Measurements from ENCODE around the gene KLF5. TPM values are rescaled to one million over a fixed set of nuclear protein-coding genes. Genes with fewer than 3 reads are reported as not detected.

The KLF5 gene
- total and polyA plus RNA-seq, 2 of the 4 experiments (the other 2 are of a cell fraction) = 5.4 to 8.8 TPM

DNA sequence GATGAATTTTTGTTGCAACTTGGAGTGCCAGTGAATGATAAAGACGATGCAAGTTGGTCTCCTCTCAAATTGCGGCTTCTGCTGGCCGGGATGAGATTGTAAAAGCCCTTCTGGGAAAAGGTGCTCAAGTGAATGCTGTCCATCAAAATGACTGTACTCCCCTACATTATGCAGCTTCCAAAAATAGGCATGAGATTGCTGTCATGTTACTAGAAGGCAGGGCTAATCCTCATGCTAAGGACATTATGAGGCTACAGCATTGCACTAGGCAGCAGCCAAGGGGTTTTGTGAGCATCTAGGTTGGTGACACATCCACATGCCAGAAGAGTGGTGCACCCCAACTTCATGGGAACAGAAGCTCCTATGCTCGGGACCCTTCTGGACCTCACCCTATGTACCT, 22.2 kb upstream of the KLF5 start:
- H3K36me3 ChIP-seq (ENCODE audit: control insufficient read depth, insufficient read depth, low read length) = no peaks in the 10 kb centered on the region
- CTCF ChIA-PET = interaction anchor here (0.6 to 1.1 kb wide), 2 partner anchors 16 to 133 kb away, joined by 3 to 4 read pairs; no protein-coding TSS in a partner anchor
- H2AFZ ChIP-seq (replicated peaks; ENCODE audit: low read length, poor library complexity) = no peak overlapping the region
- H3K18ac ChIP-seq (ENCODE audit: low read depth, low read length) = no peak overlapping the region
- H3K4me1 ChIP-seq (ENCODE audit: control insufficient read depth, insufficient read depth, low read length) = no peaks in the 10 kb centered on the region
- H4K5ac ChIP-seq (ENCODE audit: low read depth, low read length) = no peak overlapping the region
- intact Hi-C loops (cut with micrococcal nuclease) (no loop called here), dilution Hi-C loops (cut with HindIII; ENCODE audit: low sequenced_read_pairs, unreplicated experiment) (no loop called here), in situ Hi-C loops (cut with MboI; ENCODE audit: low sequenced_read_pairs) (no loop called here)
- no peak overlapping the region for H3K27ac ChIP-seq (ENCODE audit: insufficient read depth, low read length)
- no peak overlapping the region for H2BK120ac ChIP-seq (ENCODE audit: low read depth, low read length)
- H3K4me2 ChIP-seq (ENCODE audit: low read depth, low read length) = no peak overlapping the region
- POLR2A ChIA-PET (ENCODE audit: unreplicated experiment) = interaction anchor here (0.6 kb wide), 1 partner anchor 22 kb away, joined by 3 read pairs; no protein-coding TSS in a partner anchor
- no peak overlapping the region for H3K4ac ChIP-seq (ENCODE audit: low read depth, low read length)
- DNase-seq = no peak
- H2BK20ac ChIP-seq (ENCODE audit: low read depth, low read length) = no peak overlapping the region
- H2AK5ac ChIP-seq (ENCODE audit: low read depth, low read length) = no peak overlapping the region
- H3K23ac ChIP-seq (ENCODE audit: low read depth, low read length) = no peak overlapping the region
- H3K9ac ChIP-seq (ENCODE audit: low read depth, low read length) = no peak overlapping the region
- no peaks in the 10 kb centered on the region for H3K27me3 ChIP-seq (ENCODE audit: control insufficient read depth, insufficient read depth, low read length)
- no peak for ATAC-seq (ENCODE audit: low read depth)
- H3K56ac ChIP-seq (ENCODE audit: extremely low read depth, insufficient read depth, low read length) = no peak overlapping the region
- no peaks in the 10 kb centered on the region for H3K9me1 ChIP-seq (ENCODE audit: insufficient read depth, low read length)
- H2BK5ac ChIP-seq (ENCODE audit: low read depth, low read length, poor library complexity, severe bottlenecking) = no peak overlapping the region
- no peak overlapping the region for H4K91ac ChIP-seq (ENCODE audit: insufficient read depth, low read depth, low read length)
- H4K20me1 ChIP-seq (ENCODE audit: insufficient read depth, low read length) = no peaks in the 10 kb centered on the region
- no peak overlapping the region for H2AK9ac ChIP-seq (replicated peaks; ENCODE audit: low read depth, low read length, poor library complexity)
- H4K8ac ChIP-seq (ENCODE audit: low read depth in 2 of 2, low read length in 2 of 2) = no peak overlapping the region
- TF ChIP-seq NFE2L2 (IDR thresholded peaks at IDR 0.05; ENCODE audit: low read depth, low read length) (no peak), FOS (IDR thresholded peaks at IDR 0.05; ENCODE audit: low read depth, low read length) (no peak), POLR2A (IDR thresholded peaks at IDR 0.05; ENCODE audit: low read depth, low read length) (no peak)
- no peaks in the 10 kb centered on the region for H3K79me1 ChIP-seq (ENCODE audit: low read depth in 1 of 2, low read length in 2 of 2)
- H3K9me3 ChIP-seq (ENCODE audit: control insufficient read depth, insufficient read depth, low read length) = no peaks in the 10 kb centered on the region
- no TSS peak for BruUV-seq (replicated peaks)
- WGBS, 2 experiments (ENCODE audit: extremely low coverage in 2 of 2, insufficient read length in 1 of 2) = no CpG with 5 or more reads among the region's 4 CpGs
- H3K4me3 ChIP-seq (ENCODE audit: insufficient read depth, low read depth, low read length) = no peak overlapping the region
- no peak overlapping the region for H2BK15ac ChIP-seq (ENCODE audit: low read depth, low read length)
- no peak overlapping the region for H3K14ac ChIP-seq (replicated peaks; ENCODE audit: low read depth, low read length)
